MM.1S (cell line): Measurements from ENCODE around the gene CDO1.

ENCODE experiments used
- DNase-seq: peaks from one replicate; pipeline ENCODE4 v3.0.0-alpha.2; 2015
- H2AFZ ChIP-seq: fragments of 300-600 bp; sonication (generic); 2 replicates; pipeline ENCODE4 v1.6.0; 2016; ENCODE audit warnings: antibody characterized with exemption, low read length
- H3F3A ChIP-seq: fragments of 300-600 bp; sonication (generic); 2 replicates; pipeline ENCODE4 v1.6.1; 2016; ENCODE audit warnings: mild to moderate bottlenecking, antibody characterized with exemption, low read length, moderate library complexity, mixed read lengths; ENCODE audit not compliant: insufficient read depth
- H3K27ac ChIP-seq: fragments of 300-600 bp; sonication (generic); 2 replicates; pipeline ENCODE4 v1.5.1; 2016; ENCODE audit warnings: mild to moderate bottlenecking, low read length
- H3K27me3 ChIP-seq: fragments of 300-600 bp; sonication (generic); replicated peaks from 2 replicates; pipeline ENCODE4 v1.6.0; 2016; ENCODE audit warnings: low read length; ENCODE audit not compliant: insufficient read depth
- H3K36me3 ChIP-seq: fragments of 300-600 bp; sonication (generic); replicated peaks from 2 replicates; pipeline ENCODE4 v1.6.1; 2016; ENCODE audit warnings: mild to moderate bottlenecking, low read length, mixed read lengths; ENCODE audit not compliant: insufficient read depth
- H3K4me1 ChIP-seq: fragments of 300-600 bp; sonication (generic); 2 replicates; pipeline ENCODE4 v1.6.1; 2016; ENCODE audit warnings: low read length, mixed read lengths
- H3K4me2 ChIP-seq: fragments of 300-600 bp; sonication (generic); 2 replicates; pipeline ENCODE4 v1.6.0; 2016; ENCODE audit warnings: low read depth, low read length
- H3K4me3 ChIP-seq: fragments of 300-600 bp; sonication (generic); 2 replicates; pipeline ENCODE4 v1.5.1; 2016; ENCODE audit warnings: low read length, mixed read lengths
- H3K79me2 ChIP-seq: fragments of 300-600 bp; sonication (generic); 2 replicates; pipeline ENCODE4 v1.6.1; 2016; ENCODE audit warnings: mixed run types, low read length, mixed read lengths
- H3K9ac ChIP-seq: fragments of 300-600 bp; sonication (generic); 2 replicates; pipeline ENCODE4 v1.6.1; 2016; ENCODE audit warnings: low read length, mixed read lengths
- H3K9me2 ChIP-seq: fragments of 300-600 bp; sonication (generic); replicated peaks from 2 replicates; pipeline ENCODE4 v1.6.1; 2016; ENCODE audit warnings: mild to moderate bottlenecking, low read length, mixed read lengths; ENCODE audit not compliant: insufficient read depth
- H3K9me3 ChIP-seq: fragments of 300-600 bp; sonication (generic); replicated peaks from 2 replicates; pipeline ENCODE4 v1.6.1; 2016; ENCODE audit warnings: mild to moderate bottlenecking, low read length, mixed read lengths; ENCODE audit not compliant: insufficient read depth
- H4K20me1 ChIP-seq: fragments of 300-600 bp; sonication (generic); 2 replicates; pipeline ENCODE4 v1.6.1; 2016; ENCODE audit warnings: mild to moderate bottlenecking, low read length, moderate library complexity, mixed read lengths; ENCODE audit not compliant: insufficient read depth
- CTCF ChIP-seq: fragments of 300-600 bp; sonication (generic); IDR thresholded peaks from 2 replicates; pipeline ENCODE4 v1.5.1; 2016; ENCODE audit warnings: antibody characterized with exemption, low read length, mixed read lengths
- EZH2 ChIP-seq: fragments of 300-600 bp; sonication (generic); optimal IDR thresholded peaks from 2 replicates; pipeline ENCODE3; 2017; ENCODE audit warnings: low read depth, mild to moderate bottlenecking, antibody characterized with exemption, low read length, mixed read lengths
- EZH2phosphoT487 ChIP-seq: fragments of 300-600 bp; sonication (generic); IDR thresholded peaks from 2 replicates; pipeline ENCODE4 v1.6.1; 2018; ENCODE audit warnings: antibody characterized with exemption, low read length

Gene CDO1

GRCh38 chr5:115847290-115847689, 30.8 kb upstream of the CDO1 start:
- Histone ChIP-seq H3K4me1 (peaks cover 4% of the 10 kb centered on the region; the same call in 1 of the 2 replicates), H3K27me3 (no peaks in the 10 kb centered on the region), H3K79me2 (peaks cover 69% of the 10 kb centered on the region), H3K27ac (no peak overlapping the region), H2AFZ (no peak overlapping the region), H3F3A (no peaks in the 10 kb centered on the region), H3K4me2 (no peak overlapping the region), H4K20me1 (no peaks in the 10 kb centered on the region), H3K9me2 (no peaks in the 10 kb centered on the region), H3K4me3 (no peak overlapping the region), H3K9ac (no peak overlapping the region), H3K9me3 (no peaks in the 10 kb centered on the region), H3K36me3 (no peaks in the 10 kb centered on the region)
- no peak for DNase-seq
- TF ChIP-seq EZH2 (no peak), CTCF (no peak), EZH2phosphoT487 (no peak)

- Histone ChIP-seq H3K27me3 (no peaks in the 10 kb centered on the region), H3K79me2 (peaks cover 75% of the 10 kb centered on the region), H3K4me1 (peaks cover 11% of the 10 kb centered on the region; the same call in 1 of the 2 replicates), H3K9me2 (no peaks in the 10 kb centered on the region), H4K20me1 (peaks cover 2% of the 10 kb centered on the region), H3K4me2 (no peak overlapping the region), H3K4me3 (no peak overlapping the region), H3K9ac (no peak overlapping the region), H3F3A (peaks cover 6% of the 10 kb centered on the region; the same call in 1 of the 2 replicates), H3K9me3 (no peaks in the 10 kb centered on the region), H2AFZ (no peak overlapping the region), H3K36me3 (no peaks in the 10 kb centered on the region), H3K27ac (no peak overlapping the region)
- no peak for DNase-seq
- TF ChIP-seq EZH2phosphoT487 (no peak), EZH2 (no peak), CTCF (no peak)
Observed at GRCh38 chr5:115844321-115844817, 27.9 kb upstream of the CDO1 start.

GRCh38 chr5:115843444-115844130, 27.1 kb upstream of the CDO1 start:
- H2AFZ ChIP-seq = no peak overlapping the region
- H3K4me2 ChIP-seq = peak overlapping the region; percentile 67; the same call in 1 of the 2 replicates
- no peaks in the 10 kb centered on the region for H3K9me3 ChIP-seq
- H3K9me2 ChIP-seq = no peaks in the 10 kb centered on the region
- no peak for DNase-seq
- H3K4me1 ChIP-seq = peaks cover 14% of the 10 kb centered on the region; the same call in 1 of the 2 replicates
- no peak overlapping the region for H3K27ac ChIP-seq
- H3K79me2 ChIP-seq = peaks cover 73% of the 10 kb centered on the region
- peaks cover 6% of the 10 kb centered on the region; the same call in 1 of the 2 replicates for H3F3A ChIP-seq
- H3K4me3 ChIP-seq = no peak overlapping the region
- peaks cover 7% of the 10 kb centered on the region for H4K20me1 ChIP-seq
- H3K9ac ChIP-seq = no peak overlapping the region
- TF ChIP-seq CTCF (no peak), EZH2phosphoT487 (no peak), EZH2 (no peak)
- no peaks in the 10 kb centered on the region for H3K27me3 ChIP-seq
- H3K36me3 ChIP-seq = no peaks in the 10 kb centered on the region
